ENCODE measurements around the gene CELF1.
A peak's percentile ranks its signal among the peaks of the same experiment; 100 is the strongest.

Gene CELF1

GRCh38 chr11:47518212-47518964, 34.5 kb downstream of the CELF1 start:
- H3K27ac ChIP-seq = peak overlapping the region in 4 of 21 experiments; percentile 1 to 50 (median 32)
- no peak overlapping the region for H3K4me3 ChIP-seq

DNA sequence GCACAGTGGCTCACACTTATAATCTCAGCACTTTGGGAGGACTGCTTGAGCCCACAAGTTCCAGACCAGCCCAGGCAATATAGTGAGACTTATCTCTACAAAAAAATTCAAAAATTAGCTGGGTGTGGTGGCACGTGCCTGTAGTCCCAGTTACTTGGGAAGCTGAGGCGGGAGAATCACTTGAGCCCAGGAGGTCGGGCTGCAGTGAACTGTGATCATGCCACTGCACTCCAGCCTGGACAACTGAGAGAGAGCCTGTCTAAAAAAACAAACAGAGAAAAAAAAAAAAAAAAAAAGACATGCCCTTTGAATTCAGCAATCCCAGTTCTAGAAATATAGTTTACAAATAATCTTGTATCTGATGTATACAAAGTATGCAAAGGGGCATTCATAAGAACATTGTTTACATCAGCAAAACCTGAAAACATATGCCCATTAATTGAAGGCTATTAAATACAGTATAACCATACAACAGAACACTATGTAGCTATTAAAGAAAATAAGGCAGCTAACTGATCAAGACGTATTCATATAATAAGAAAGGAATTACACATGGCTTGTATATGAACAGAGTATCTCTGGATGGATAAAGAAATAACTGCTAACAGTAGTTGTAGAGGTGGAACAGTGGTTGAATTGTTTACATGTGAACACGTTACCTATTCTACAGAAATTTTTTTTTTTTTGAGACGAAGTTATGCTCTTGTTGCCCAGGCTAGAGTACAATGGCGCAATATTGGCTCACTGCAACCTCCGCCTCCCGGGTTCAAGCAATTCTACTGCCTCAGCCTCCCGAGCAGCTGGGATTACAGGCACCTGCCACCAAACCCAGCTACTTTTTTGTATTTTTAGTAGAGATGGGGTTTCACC, 35.7 kb downstream of the CELF1 start:
- no peak overlapping the region for H3K4me3 ChIP-seq
- H3K27ac ChIP-seq = peak overlapping the region in 3 of 21 experiments; percentile 4 to 36 (median 10)

DNA sequence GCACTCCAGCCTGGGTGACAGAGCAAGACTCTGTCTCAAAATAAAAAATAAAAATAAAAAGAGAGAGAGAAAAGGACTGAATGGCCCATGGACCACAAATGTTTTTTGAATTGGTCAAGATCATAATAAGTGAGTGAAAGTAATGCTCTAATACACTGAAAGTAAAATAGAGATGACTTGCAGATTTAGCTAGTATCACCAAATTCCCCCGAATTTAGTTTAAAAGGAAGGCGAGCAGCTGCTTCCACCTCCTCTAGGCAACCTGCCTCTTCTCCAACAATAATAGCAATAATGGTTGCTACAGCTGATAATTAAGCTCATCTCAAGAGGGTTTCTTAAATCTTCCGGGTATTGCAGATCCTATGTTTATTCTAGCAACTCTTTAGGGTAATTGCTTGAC, 36.8 kb downstream of the CELF1 start:
- Histone ChIP-seq H3K4me3 (no peak overlapping the region), H3K27ac (peak overlapping the region in 5 of 21 experiments; percentile 4 to 47 (median 44))

DNA sequence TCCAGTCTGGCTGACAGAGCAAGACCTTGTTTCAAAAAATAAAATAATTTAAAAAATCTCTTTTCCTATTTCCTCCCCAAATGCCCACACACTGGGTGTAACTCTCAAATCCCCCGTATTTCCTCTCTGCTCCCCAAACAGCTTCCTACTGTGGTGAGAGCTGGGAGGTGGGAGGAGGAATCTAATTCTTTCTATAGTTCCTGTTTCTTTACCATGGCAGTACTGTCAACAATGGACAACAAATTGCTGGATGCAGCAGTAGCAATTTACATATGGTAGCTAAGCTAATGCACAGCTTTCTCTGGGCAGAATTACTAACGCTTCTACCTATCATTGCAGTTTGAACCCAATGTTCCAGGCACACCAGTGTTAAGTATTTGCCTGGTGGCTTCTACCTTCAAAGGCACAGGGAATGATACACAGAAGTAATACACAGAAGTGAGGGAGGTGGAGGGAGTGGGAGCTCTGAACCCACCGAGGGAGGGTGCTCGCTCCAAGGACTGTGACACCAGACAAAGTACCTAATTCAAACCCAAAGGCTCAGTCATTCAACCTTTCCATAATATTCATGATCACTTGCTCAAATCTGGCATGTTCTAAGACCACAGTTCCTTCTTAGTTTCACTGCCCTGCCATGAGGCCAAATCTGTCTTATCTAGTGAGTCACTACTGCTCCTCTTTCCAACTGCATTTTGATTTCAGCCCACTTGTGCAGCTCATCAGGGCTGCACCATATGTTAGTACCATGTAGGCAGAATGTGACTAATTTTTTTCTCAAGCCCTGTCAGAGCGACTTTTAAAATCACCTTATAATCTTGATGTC, 37.9 kb downstream of the CELF1 start:
- Histone ChIP-seq H3K4me3 (no peak overlapping the region), H3K27ac (peak overlapping the region in 8 of 21 experiments; percentile 10 to 65 (median 44))

- Histone ChIP-seq H3K27ac (peak overlapping the region in 6 of 21 experiments; percentile 1 to 62 (median 14)), H3K4me3 (no peak overlapping the region)
These were observed 40.2 kb downstream of the CELF1 start for GRCh38 chr11:47512701-47513100.

DNA sequence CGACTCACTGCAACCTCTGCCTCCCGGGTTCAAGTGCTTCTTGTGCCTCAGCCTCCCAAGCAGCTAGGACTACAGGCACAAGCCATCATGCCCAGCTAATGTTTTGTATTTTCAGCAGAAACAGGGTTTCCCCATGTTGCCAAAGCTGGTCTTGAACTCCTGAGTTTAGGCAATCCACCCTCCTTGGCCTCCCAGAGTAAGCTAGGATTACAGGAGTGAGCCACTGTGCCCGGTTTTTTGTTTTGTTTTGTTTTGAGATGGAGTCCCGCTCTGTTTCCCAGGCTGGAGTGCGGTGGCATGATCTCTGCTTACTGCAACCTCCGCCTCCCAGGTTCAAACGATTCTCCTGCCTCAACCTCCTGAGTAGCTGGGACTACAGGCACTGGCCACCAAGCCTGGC, 41.0 kb downstream of the CELF1 start:
- Histone ChIP-seq H3K4me3 (no peak overlapping the region), H3K27ac (peak overlapping the region in 1 of 21 experiments; percentile 39)

DNA sequence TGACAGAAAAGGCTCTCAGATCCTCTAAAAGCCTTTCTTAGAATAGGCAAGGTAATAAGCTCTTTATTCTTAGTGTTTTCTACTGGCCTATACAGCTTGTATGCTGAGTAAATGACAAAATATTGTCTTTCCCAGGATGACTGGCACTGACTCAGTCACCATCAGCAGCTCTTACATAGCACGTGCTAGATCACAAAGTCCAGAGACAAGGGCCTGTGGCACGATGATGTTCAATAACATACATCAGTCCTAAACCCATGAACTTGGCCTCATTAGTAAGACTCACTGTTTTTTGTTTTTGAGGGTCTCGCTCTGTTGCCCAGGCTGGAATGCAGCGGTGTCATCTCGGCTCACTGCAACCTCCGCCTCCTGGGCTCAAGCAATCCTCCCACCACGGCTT, 42.7 kb downstream of the CELF1 start:
- H3K27ac ChIP-seq = no peak overlapping the region

DNA sequence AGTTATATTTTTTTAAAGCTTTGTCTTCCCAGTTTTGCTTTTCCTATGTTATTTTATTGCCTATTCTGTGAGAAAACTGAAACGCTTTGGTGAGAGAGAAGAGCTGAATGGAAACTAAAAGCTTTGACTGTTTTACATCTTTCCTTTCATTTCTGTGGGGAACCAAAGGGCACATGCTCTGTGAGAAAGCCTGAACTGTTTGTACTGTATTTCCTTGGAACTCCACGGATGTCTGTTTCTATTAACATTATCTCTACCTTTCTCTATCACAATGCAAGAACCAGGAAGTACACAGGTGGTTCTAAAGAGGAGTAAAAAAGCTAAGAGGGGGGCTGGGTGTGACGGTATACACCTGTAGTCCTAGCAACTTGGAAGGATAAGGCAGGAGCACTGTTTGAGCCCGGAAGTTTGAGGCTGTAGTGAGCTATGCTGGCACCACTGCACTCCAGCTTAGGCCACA, 43.8 kb downstream of the CELF1 start:
- Histone ChIP-seq H3K4me3 (no peak overlapping the region), H3K27ac (peak overlapping the region in 9 of 21 experiments; percentile 21 to 61 (median 44))

More for the DNA sequence above, 42.7 kb downstream of the CELF1 start:
- H3K4me3 ChIP-seq = no peak overlapping the region

- Histone ChIP-seq H3K4me3 (no peak overlapping the region), H3K27ac (peak overlapping the region in 8 of 21 experiments; percentile 18 to 56 (median 44))
These were observed 44.5 kb downstream of the CELF1 start for GRCh38 chr11:47508240-47508957.

GRCh38 chr11:47507563-47508239, 45.2 kb downstream of the CELF1 start:
- Histone ChIP-seq H3K4me3 (no peak overlapping the region), H3K27ac (peak overlapping the region in 5 of 21 experiments; percentile 13 to 34 (median 16))

GRCh38 chr11:47506795-47507562, 46.0 kb downstream of the CELF1 start:
- no peak overlapping the region for H3K4me3 ChIP-seq
- peak overlapping the region in 5 of 21 experiments; percentile 5 to 34 (median 16) for H3K27ac ChIP-seq

DNA sequence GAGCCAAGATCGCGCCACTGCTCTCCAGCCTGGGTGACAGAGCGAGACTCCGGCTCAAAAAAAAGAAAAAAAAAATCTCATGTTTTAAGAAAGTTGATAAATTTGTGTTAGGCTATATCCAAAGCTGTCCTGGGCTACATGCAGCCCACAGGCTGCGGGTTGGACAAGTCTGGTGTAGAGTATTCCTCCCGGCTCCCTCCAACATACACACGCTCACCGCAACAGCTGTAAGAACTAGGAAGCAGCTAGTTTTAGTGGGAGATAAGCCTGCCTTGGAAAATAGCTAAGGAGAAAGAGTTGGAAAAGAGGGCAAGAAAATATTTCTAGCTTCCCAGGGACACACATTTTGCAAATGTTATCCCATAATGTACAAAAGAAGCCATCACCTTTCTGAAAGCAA, 46.6 kb downstream of the CELF1 start:
- no peak overlapping the region for H3K4me3 ChIP-seq
- peak overlapping the region in 3 of 21 experiments; percentile 13 to 34 (median 17) for H3K27ac ChIP-seq

DNA sequence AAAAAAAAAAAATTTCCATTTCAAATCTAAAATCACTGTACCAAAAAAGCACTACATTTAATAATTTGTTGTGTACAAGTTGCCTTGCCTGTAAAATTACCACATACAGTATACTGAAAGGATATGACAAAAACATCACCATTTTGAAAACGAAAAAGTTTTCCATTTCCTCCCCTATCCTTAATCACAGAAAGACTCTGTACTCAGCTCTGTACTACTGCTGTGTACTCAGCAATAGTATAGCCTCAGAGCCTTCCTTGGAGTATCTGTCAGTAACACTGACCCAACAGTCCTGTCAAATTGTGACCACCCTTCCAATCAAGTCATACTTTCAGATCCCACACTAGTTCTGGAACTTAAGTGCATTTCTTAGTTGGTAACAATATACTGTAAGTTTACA, 48.0 kb downstream of the CELF1 start:
- H3K4me3 ChIP-seq = no peak overlapping the region
- H3K27ac ChIP-seq = no peak overlapping the region

DNA sequence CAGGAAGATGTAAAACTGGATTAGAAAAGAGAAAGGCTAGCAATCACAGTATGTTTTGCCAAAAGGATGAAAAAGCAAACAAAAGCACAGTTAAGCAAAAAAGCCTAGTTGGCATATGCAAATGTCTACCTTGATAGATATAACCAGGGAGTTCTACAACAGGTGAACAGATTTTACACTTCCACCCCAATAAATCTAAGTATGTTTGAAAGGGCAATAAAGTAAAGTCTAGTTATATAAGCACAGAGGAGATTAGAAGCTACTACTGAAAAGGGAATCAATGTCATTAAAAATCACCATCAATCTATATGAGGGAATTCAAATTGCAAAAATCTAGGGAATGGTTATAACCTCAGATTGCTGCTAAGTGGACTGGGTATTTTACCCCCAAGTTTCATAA, 49.7 kb downstream of the CELF1 start:
- no peak overlapping the region for H3K27ac ChIP-seq
- no peak overlapping the region for H3K4me3 ChIP-seq

GRCh38 chr11:47502767-47503166, 50.2 kb downstream of the CELF1 start:
- H3K27ac ChIP-seq = no peak overlapping the region
- no peak overlapping the region for H3K4me3 ChIP-seq

DNA sequence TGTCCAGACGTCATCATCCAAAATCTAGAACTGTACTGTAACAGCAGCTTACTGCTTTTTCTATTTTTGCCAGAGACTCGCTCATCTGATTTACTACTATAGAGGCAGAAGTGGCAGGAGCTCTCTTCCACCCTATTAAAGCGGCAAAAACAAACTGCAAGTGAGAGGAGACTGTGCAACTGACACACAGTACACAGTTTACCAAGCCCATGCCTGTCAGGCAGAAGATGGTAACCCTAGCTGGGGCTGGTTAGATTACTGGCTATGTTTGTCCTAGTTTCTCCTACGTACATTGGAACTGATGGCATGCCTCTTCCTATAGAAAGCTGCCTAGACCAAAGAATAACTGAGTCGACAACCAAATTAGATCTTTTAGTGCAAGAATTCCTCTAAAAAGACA, 51.8 kb downstream of the CELF1 start:
- no peak overlapping the region for H3K27ac ChIP-seq

DNA sequence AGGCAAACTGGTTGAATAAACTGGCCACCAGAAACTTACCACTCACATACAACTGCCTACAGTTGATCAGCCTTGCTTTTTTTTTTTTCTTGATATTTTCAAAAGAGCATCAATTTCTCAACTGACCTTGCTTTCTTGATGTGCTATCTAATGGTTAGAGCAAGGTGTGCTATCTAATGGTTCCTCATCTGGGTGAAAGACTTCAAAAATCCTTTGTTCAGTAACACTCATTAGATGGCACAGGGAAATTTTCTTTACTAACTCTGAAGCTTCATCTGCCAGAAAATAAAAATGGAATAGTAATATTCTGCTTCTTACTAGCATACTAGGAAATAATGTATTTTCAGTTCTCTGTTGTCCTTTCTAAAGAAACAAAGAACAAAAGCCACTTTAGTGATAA, 52.8 kb downstream of the CELF1 start:
- Histone ChIP-seq H3K4me3 (no peak overlapping the region), H3K27ac (peak overlapping the region in 8 of 21 experiments; percentile 1 to 63 (median 35))

More for the DNA sequence above, 51.8 kb downstream of the CELF1 start:
- no peak overlapping the region for H3K4me3 ChIP-seq

DNA sequence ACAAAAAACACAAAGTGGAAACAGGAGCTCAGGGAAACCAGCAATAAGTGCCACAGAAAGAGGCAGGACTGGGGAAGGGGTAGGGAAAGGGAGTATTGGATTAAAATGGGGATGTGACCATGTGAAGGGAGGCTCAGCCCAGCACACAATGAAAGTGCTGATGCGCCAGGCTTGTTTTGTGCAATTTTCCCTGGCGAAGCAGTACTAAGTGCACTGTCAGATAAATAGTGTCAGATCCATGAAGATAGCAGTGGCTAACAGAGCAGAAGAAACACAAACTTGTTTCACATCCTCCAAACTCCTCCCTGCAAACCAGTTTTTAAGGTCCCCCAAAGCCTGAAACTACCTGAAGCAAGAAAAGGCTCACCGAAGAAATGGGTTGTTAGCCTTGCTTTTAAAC, 53.3 kb downstream of the CELF1 start:
- Histone ChIP-seq H3K4me3 (no peak overlapping the region), H3K27ac (peak overlapping the region in 7 of 21 experiments; percentile 9 to 63 (median 38))

Data from skin epidermis (tissue), 12 donors.